D721Med (cell line): ENCODE measurements around the gene ATE1.
"Not testable (repeated sequence)": the region's sequence is repeated elsewhere in the genome, so short reads cannot be mapped to it uniquely, and the experiment has no call there.

Experiments
- DNase-seq: peaks from one replicate; pipeline ENCODE4 v3.0.0; 2011; ENCODE audit warnings: low spot score; ENCODE audit not compliant: insufficient read length
- FAIRE-seq: peaks from 2 replicates; lab custom pipeline; 2011; peaks lifted over from hg19 to GRCh38; lab: Jason Lieb, UNC
- CTCF ChIP-seq: IDR thresholded peaks from 2 replicates; pipeline ENCODE4 v1.5.1; 2012; ENCODE audit warnings: mild to moderate bottlenecking, control low read depth; ENCODE audit not compliant: insufficient read depth; ENCODE audit errors: missing control alignments

The ATE1 gene

GRCh38 chr10:121928528-121928884 lies 675 bp upstream of the ATE1 start:
- DNase-seq, result no peak
- FAIRE-seq, result no peak
- no peak for TF ChIP-seq CTCF

- no peak for DNase-seq
- no peak for TF ChIP-seq CTCF
- no peak for FAIRE-seq
Measured at GRCh38 chr10:121927318-121927840, 452 bp downstream of the ATE1 start.

GRCh38 chr10:121926671-121927317 lies 1.0 kb downstream of the ATE1 start:
- no peak for TF ChIP-seq CTCF
- no peak for FAIRE-seq
- DNase-seq, result no peak

- no peak for TF ChIP-seq CTCF
- FAIRE-seq (no peak), DNase-seq (no peak)
Measured at GRCh38 chr10:121926157-121926556, 1.7 kb downstream of the ATE1 start.

- DNase-seq (no peak), FAIRE-seq (no peak)
- TF ChIP-seq CTCF, result no peak
Measured at GRCh38 chr10:121921238-121921931, 6.4 kb downstream of the ATE1 start.

- FAIRE-seq (no peak), DNase-seq (no peak)
- TF ChIP-seq CTCF, result no peak
Measured at GRCh38 chr10:121919666-121920065, 8.2 kb downstream of the ATE1 start.

- DNase-seq, FAIRE-seq: not testable (repeated sequence)
Measured at GRCh38 chr10:121918800-121919199, 9.0 kb downstream of the ATE1 start.
